ENCODE measurements around the gene DCLRE1B. TPM values are rescaled to one million over a fixed set of nuclear protein-coding genes. Genes with fewer than 3 reads are reported as not detected.
"Not testable (repeated sequence)": the region's sequence is repeated elsewhere in the genome, so short reads cannot be mapped to it uniquely, and the experiment has no call there.

Gene DCLRE1B
- total RNA-seq, 1 donor from 2014 or later = 21.5 TPM

GRCh38 chr1:113946112-113946511 is 41.0 kb downstream of the DCLRE1B start:
- no peak for DNase-seq (ENCODE audit: low read depth, low spot score)
- Mint-ChIP-seq H3K9me3 (peaks cover 5% of the 10 kb centered on the region), H3K4me3 (no peak overlapping the region), H3K4me1 (peaks cover 19% of the 10 kb centered on the region), H3K27me3 (ENCODE audit: low read depth) (no peaks in the 10 kb centered on the region), H3K27ac (ENCODE audit: unreplicated experiment) (no peak overlapping the region), H3K36me3 (ENCODE audit: low read depth) (peaks cover 19% of the 10 kb centered on the region)
- TF ChIP-seq CTCF (conservative IDR thresholded peaks at IDR 0.05) = no peak

GRCh38 chr1:113946678-113947387 is 41.7 kb downstream of the DCLRE1B start:
- H3K36me3 Mint-ChIP-seq (ENCODE audit: low read depth) = peaks cover 19% of the 10 kb centered on the region
- no peaks in the 10 kb centered on the region for H3K27me3 Mint-ChIP-seq (ENCODE audit: low read depth)
- TF ChIP-seq CTCF (conservative IDR thresholded peaks at IDR 0.05) = no peak
- H3K4me3 Mint-ChIP-seq = no peak overlapping the region
- H3K27ac Mint-ChIP-seq (ENCODE audit: unreplicated experiment) = no peak overlapping the region
- H3K4me1 Mint-ChIP-seq = peaks cover 19% of the 10 kb centered on the region
- H3K9me3 Mint-ChIP-seq = peaks cover 5% of the 10 kb centered on the region
- DNase-seq (ENCODE audit: low read depth, low spot score) = no peak

GRCh38 chr1:113947388-113948107 is 42.4 kb downstream of the DCLRE1B start:
- Mint-ChIP-seq H3K4me1 (peaks cover 19% of the 10 kb centered on the region), H3K27me3 (ENCODE audit: low read depth) (no peaks in the 10 kb centered on the region), H3K9me3 (peaks cover 5% of the 10 kb centered on the region), H3K36me3 (ENCODE audit: low read depth) (peaks cover 15% of the 10 kb centered on the region), H3K27ac (ENCODE audit: unreplicated experiment) (peak overlapping the region; percentile 86), H3K4me3 (no peak overlapping the region)
- no peak for DNase-seq (ENCODE audit: low read depth, low spot score)
- no peak for TF ChIP-seq CTCF (conservative IDR thresholded peaks at IDR 0.05)

- H3K27me3 Mint-ChIP-seq (ENCODE audit: low read depth); DNase-seq (ENCODE audit: low read depth, low spot score); H3K9me3 Mint-ChIP-seq; H3K27ac Mint-ChIP-seq (ENCODE audit: unreplicated experiment); H3K4me3 Mint-ChIP-seq: not testable (repeated sequence)
- peaks cover 19% of the 10 kb centered on the region for H3K4me1 Mint-ChIP-seq
- peaks cover 13% of the 10 kb centered on the region for H3K36me3 Mint-ChIP-seq (ENCODE audit: low read depth)
Observed at GRCh38 chr1:113948151-113948550, 43.0 kb downstream of the DCLRE1B start.

- Mint-ChIP-seq H3K4me3 (no peak overlapping the region), H3K27me3 (ENCODE audit: low read depth) (no peaks in the 10 kb centered on the region)
Observed at GRCh38 chr1:113949007-113949406, 43.9 kb downstream of the DCLRE1B start.

More at GRCh38 chr1:113949007-113949406, 43.9 kb downstream of the DCLRE1B start:
- H3K9me3 Mint-ChIP-seq = peaks cover 5% of the 10 kb centered on the region
- DNase-seq (ENCODE audit: low read depth, low spot score) = no peak
- H3K36me3 Mint-ChIP-seq (ENCODE audit: low read depth) = peaks cover 10% of the 10 kb centered on the region
- peak; percentile 53 for TF ChIP-seq CTCF (conservative IDR thresholded peaks at IDR 0.05)
- H3K27ac Mint-ChIP-seq (ENCODE audit: unreplicated experiment) = no peak overlapping the region
- H3K4me1 Mint-ChIP-seq = peaks cover 19% of the 10 kb centered on the region

All from neural crest cell (in vitro differentiated cells).